HepG2 (cell line): ENCODE measurements around the gene PISD. TPM values are rescaled to one million over a fixed set of nuclear protein-coding genes. Genes with fewer than 3 reads are reported as not detected.
A peak's percentile ranks its signal among the peaks of the same experiment; 100 is the strongest.

Source experiments
- ATAC-seq: fragments of 200-7000 bp; cut with Tn5 transposase; 3 replicates; pipeline ENCODE4 v1.9.1; 2020; ENCODE audit warnings: mild to moderate bottlenecking, moderate library complexity
- BruUV-seq: library from RNA; stranded (reverse); fragments of 400-500 nt; replicated peaks from 2 replicates; lab custom pipeline; 2021; lab: Mats Ljungman, UMichigan
- CTCF ChIA-PET: fragments of 300-600 bp; formaldehyde crosslinking; extraction: SDS; loops from one replicate; lab custom pipeline; 2021; ENCODE audit warnings: low total read pairs, inconsistent platforms, low intra/inter-chr PET ratio; lab: Yijun Ruan, JAX
- POLR2A ChIA-PET: fragments of 350-600 bp; sonication (Branson Sonifier 250); formaldehyde crosslinking; loops from one replicate; lab custom pipeline; 2020; ENCODE audit warnings: antibody characterized with exemption, inconsistent platforms; lab: Yijun Ruan, JAX
- DNase-seq: peaks from one replicate; pipeline ENCODE4 v3.0.0-alpha.2; 2015; ENCODE audit warnings: low spot score
- FAIRE-seq: peaks from 3 replicates; lab custom pipeline; 2011; peaks lifted over from hg19 to GRCh38; lab: Jason Lieb, UNC
- H2AFZ ChIP-seq: one replicate; pipeline ENCODE4 v1.6.1; 2011; ENCODE audit warnings: low read length, inconsistent platforms
- H3K27ac ChIP-seq: fragments of 300-600 bp; 3 replicates; pipeline ENCODE4 v1.8.0; 2011; ENCODE audit warnings: mixed run types, mild to moderate bottlenecking, mixed read lengths, low read length, inconsistent platforms; ENCODE audit not compliant: insufficient read depth; ENCODE audit errors: extremely low read length
- H3K27me3 ChIP-seq, 2 experiments: fragments of 200-600 bp in 1 of 2; 2 replicates in 1 of 2; 3 replicates in 1 of 2; pipeline versions ENCODE4 v1.6.0 to v1.8.0; 2011; ENCODE audit warnings: low read length in 2 of 2, mild to moderate bottlenecking in 2 of 2, moderate library complexity in 2 of 2, inconsistent platforms in 1 of 2; ENCODE audit not compliant: insufficient read depth in 2 of 2, control insufficient read depth in 1 of 2
- H3K36me3 ChIP-seq, 2 experiments: fragments of 200-600 bp in 1 of 2; replicated peaks in 1 of 2; 2 replicates in 1 of 2; 3 replicates in 1 of 2; pipeline versions ENCODE4 v1.5.1 to v1.8.0; 2011; ENCODE audit warnings: low read length in 2 of 2, inconsistent platforms in 1 of 2; ENCODE audit not compliant: insufficient read depth in 2 of 2, control insufficient read depth in 1 of 2
- H3K4me1 ChIP-seq: 2 replicates; pipeline ENCODE4 v1.5.1; 2012; ENCODE audit warnings: low read length, inconsistent platforms; ENCODE audit not compliant: insufficient read depth
- H3K4me2 ChIP-seq: 2 replicates; pipeline ENCODE4 v1.6.0; 2011; ENCODE audit warnings: low read depth, low read length, inconsistent platforms
- H3K4me3 ChIP-seq, 3 experiments: fragments of 200-600 bp in 1 of 3; sonication (generic), shearing (Covaris generic) in 1 of 3; replicated peaks in 1 of 3; 2 replicates each; pipeline ENCODE4 v1.5.1; 2011 to 2016; ENCODE audit warnings: low read length in 3 of 3, inconsistent platforms in 2 of 3, low read depth in 2 of 3, mild to moderate bottlenecking in 2 of 3, control low read depth in 1 of 3, mixed read lengths in 1 of 3; ENCODE audit not compliant: insufficient read depth in 1 of 3
- H3K79me2 ChIP-seq: one replicate; pipeline ENCODE4 v1.6.1; 2011; ENCODE audit warnings: low read length, inconsistent platforms; ENCODE audit not compliant: insufficient read depth
- H3K9ac ChIP-seq: 2 replicates; pipeline ENCODE4 v1.6.0; 2011; ENCODE audit warnings: mild to moderate bottlenecking, low read depth, low read length, inconsistent platforms; ENCODE audit not compliant: insufficient read depth
- H3K9me3 ChIP-seq: 2 replicates; pipeline ENCODE4 v1.5.1; 2012; ENCODE audit warnings: mild to moderate bottlenecking, low read length
- H4K20me1 ChIP-seq: 2 replicates; pipeline ENCODE4 v1.6.0; 2011; ENCODE audit warnings: inconsistent platforms, mild to moderate bottlenecking, low read length, moderate library complexity; ENCODE audit not compliant: insufficient read depth
- TFDP2 ChIP-seq: sonication (generic); formaldehyde crosslinking; IDR thresholded peaks from 2 replicates; pipeline ENCODE4 v1.4.0; 2020; ENCODE audit warnings: missing genetic modification reagents
- ZNF280D ChIP-seq: sonication (generic); formaldehyde crosslinking; IDR thresholded peaks from 2 replicates; pipeline ENCODE4 v1.5.1; 2020; ENCODE audit warnings: mild to moderate bottlenecking, missing genetic modification reagents
- ZNF629 ChIP-seq: sonication (generic); formaldehyde crosslinking; conservative IDR thresholded peaks from 2 replicates; pipeline ENCODE4 v1.5.0; 2020; ENCODE audit warnings: missing genetic modification reagents
- WGBS: methylation state at CpG from one replicate; pipeline ENCODE4 v1.1.6; 2017; ENCODE audit warnings: low lambda C conversion rate; 5-methylcytosine and 5-hydroxymethylcytosine counted together
- in situ Hi-C: cut with HindIII; loops from 2 replicates; pipeline ENCODE4 v1.10.0; 2017; ENCODE audit warnings: low pct_unique_long_range_greater_than_20kb; ENCODE audit not compliant: extremely low pct_ligation_motif_present
- intact Hi-C: fragments of 100-400 bp; cut with micrococcal nuclease; formaldehyde crosslinking; loops from one replicate; pipeline ENCODE4 v1.10.0; 2022; ENCODE audit not compliant: unreplicated experiment
- polyA plus RNA-seq, 8 experiments: library from polyadenylated mRNA; depleted of rRNA in 3 of 8; stranded (reverse) in 7 of 8; unstranded in 1 of 8; fragments of >200 nt; fragmentation: Illumina TruSeq in 4 of 8; extraction: Trizol in 4 of 8; gene quantifications; 2 replicates each; pipeline versions ENCODE4 v1.2.1 to v1.2.3, GENCODE V29; 2011 to 2016; ENCODE audit warnings: low read depth in 4 of 8, missing spikeins in 1 of 8, mixed read lengths in 1 of 8; ENCODE audit not compliant: insufficient read depth in 1 of 8
- total RNA-seq, 5 experiments: library from RNA; depleted of rRNA; stranded (reverse); fragments of >200 nt; fragmentation: Illumina TruSeq; extraction: Trizol; gene quantifications; 2 replicates each; pipeline ENCODE4 v1.2.3, GENCODE V29; 2016; ENCODE audit warnings: low read depth in 1 of 5

PISD gene
- total and polyA plus RNA-seq, 2 of the 13 experiments (the other 11 are each of a cell fraction or from before 2014, with no cell fraction given) = 30.1 to 47.7 TPM

GRCh38 chr22:31662668-31663037 lies 638 bp upstream of the PISD start:
- peak overlapping the region; percentile 83 for H3K27ac ChIP-seq
- ChIA-PET POLR2A (interaction anchor here (0.6 to 3.0 kb wide), 25 partner anchors 9 to 813 kb away, joined by 3 to 33 read pairs (median 5); partner anchors contain the start of genes DEPDC5 and PRR14L), CTCF (no interaction called here)
- H3K4me2 ChIP-seq = peak overlapping the region; percentile 88
- peak overlapping the region; percentile 96 for H2AFZ ChIP-seq
- H3K27me3 ChIP-seq = no peaks in the 10 kb centered on the region; a peak in 2 of 5 replicates
- peaks cover 43% of the 10 kb centered on the region for H3K79me2 ChIP-seq
- no peak for DNase-seq
- TSS peak; percentile 98 for BruUV-seq
- no peak for FAIRE-seq
- ATAC-seq = no peak
- H3K4me1 ChIP-seq = peaks cover 42% of the 10 kb centered on the region
- H3K9ac ChIP-seq = peak overlapping the region; percentile 83
- 13% methylated on average over 8 of the region's 8 CpGs for WGBS
- intact Hi-C loops = loop anchor here (5.0 to 10.0 kb wide), 3 partner anchors 90 to 422 kb away; partner anchors contain the start of genes DEPDC5 and PRR14L
- in situ Hi-C loops = loop anchor here (25.0 kb wide), 1 partner anchor 425 kb away; no protein-coding TSS in a partner anchor
- no peaks in the 10 kb centered on the region for H3K9me3 ChIP-seq
- peak overlapping the region; percentile 83 to 100 (median 93) for H3K4me3 ChIP-seq
- peaks cover 5% of the 10 kb centered on the region; the same call in 1 of the 2 replicates for H4K20me1 ChIP-seq
- TF ChIP-seq ZNF629 (CRISPR knock-in tag) (peak; percentile 74), ZNF280D (CRISPR knock-in tag) (peak; percentile 8; the same call in 1 of the 2 replicates), TFDP2 (CRISPR knock-in tag) (no peak)
- H3K36me3 ChIP-seq = no peaks in the 10 kb centered on the region
